ENCODE measurements around the gene ZFC3H1.
"Not testable (repeated sequence)": the region's sequence is repeated elsewhere in the genome, so short reads cannot be mapped to it uniquely, and the experiment has no call there.

ZFC3H1 gene

GRCh38 chr12:71663561-71664410 lies at the start of gene ZFC3H1, which contains the start of gene THAP2:
Gene ZFC3H1 (minus strand): TSS chr12:71663848. CDS start chr12:71663610, 238 bp downstream.
Gene THAP2 (plus strand): TSS chr12:71664301. CDS start chr12:71664510, 209 bp downstream.
- peak; percentile 98 for DNase-seq (ENCODE audit: low read depth)

- peak; percentile 90 for DNase-seq (ENCODE audit: low read depth)
These were observed 46.9 kb upstream of the ZFC3H1 start for GRCh38 chr12:71710276-71711125.

- no peak for DNase-seq (ENCODE audit: low read depth)
These were observed 45.0 kb upstream of the ZFC3H1 start for GRCh38 chr12:71708658-71709057.

GRCh38 chr12:71704920-71705319 lies 41.3 kb upstream of the ZFC3H1 start:
- DNase-seq (ENCODE audit: low read depth) = no peak

- DNase-seq (ENCODE audit: low read depth) = no peak
These were observed 39.6 kb upstream of the ZFC3H1 start for GRCh38 chr12:71703206-71703605.

GRCh38 chr12:71702590-71702989 lies 38.9 kb upstream of the ZFC3H1 start:
- DNase-seq (ENCODE audit: low read depth) = no peak

GRCh38 chr12:71702181-71702580 lies 38.5 kb upstream of the ZFC3H1 start:
- DNase-seq (ENCODE audit: low read depth) = not testable (repeated sequence)

- DNase-seq (ENCODE audit: low read depth) = no peak
These were observed 32.1 kb upstream of the ZFC3H1 start for GRCh38 chr12:71695782-71696181.

- no peak for DNase-seq (ENCODE audit: low read depth)
These were observed 30.6 kb upstream of the ZFC3H1 start for GRCh38 chr12:71694099-71694820.

- DNase-seq (ENCODE audit: low read depth) = not testable (repeated sequence)
These were observed 30.0 kb upstream of the ZFC3H1 start for GRCh38 chr12:71693651-71694050.

GRCh38 chr12:71693126-71693525 lies 29.5 kb upstream of the ZFC3H1 start:
- DNase-seq (ENCODE audit: low read depth) = no peak

GRCh38 chr12:71691504-71692129 lies 28.0 kb upstream of the ZFC3H1 start:
- no peak for DNase-seq (ENCODE audit: low read depth)

GRCh38 chr12:71688961-71689570 lies 25.4 kb upstream of the ZFC3H1 start:
- DNase-seq (ENCODE audit: low read depth) = no peak

GRCh38 chr12:71687172-71687571 lies 23.5 kb upstream of the ZFC3H1 start:
- DNase-seq (ENCODE audit: low read depth) = not testable (repeated sequence)

- no peak for DNase-seq (ENCODE audit: low read depth)
These were observed 23.0 kb upstream of the ZFC3H1 start for GRCh38 chr12:71686658-71687025.

- peak; percentile 81 for DNase-seq (ENCODE audit: low read depth)
These were observed 22.4 kb upstream of the ZFC3H1 start, which contains the start of gene TMEM19 for GRCh38 chr12:71685914-71686657. Gene TMEM19 (plus strand): TSS chr12:71686082. CDS start chr12:71686681, 599 bp downstream.

- DNase-seq (ENCODE audit: low read depth) = no peak
These were observed 21.8 kb upstream of the ZFC3H1 start for GRCh38 chr12:71685312-71685906.

- DNase-seq (ENCODE audit: low read depth) = no peak
These were observed 20.4 kb upstream of the ZFC3H1 start for GRCh38 chr12:71684081-71684480.

- no peak for DNase-seq (ENCODE audit: low read depth)
These were observed 20.0 kb upstream of the ZFC3H1 start for GRCh38 chr12:71683633-71684032.

GRCh38 chr12:71682466-71682865 lies 18.8 kb upstream of the ZFC3H1 start:
- no peak for DNase-seq (ENCODE audit: low read depth)
